Loucy (cell line): ENCODE measurements around the gene COP1.

Source experiments
- CTCF ChIP-seq: fragments of 200-600 bp; sonication (generic); conservative IDR thresholded peaks from 2 replicates; pipeline ENCODE4 v1.5.1; 2014; ENCODE audit warnings: mild to moderate bottlenecking, antibody characterized with exemption, low read length
- EZH2phosphoT487 ChIP-seq: fragments of 200-600 bp; IDR thresholded peaks from 2 replicates; pipeline ENCODE4 v1.6.1; 2018; ENCODE audit warnings: antibody characterized with exemption, mild to moderate bottlenecking, moderate library complexity, borderline replicate concordance

GRCh38 chr1:176017722-176018121 lies 189.4 kb downstream of the COP1 start:
- no peak for TF ChIP-seq CTCF
- no peak for TF ChIP-seq EZH2phosphoT487
